ENCODE results near the gene C7orf33.

C7orf33 gene

GRCh38 chr7:148626828-148627227, 36.3 kb downstream of the C7orf33 start:
- peaks cover 4% of the 10 kb centered on the region for H3K27me3 Mint-ChIP-seq
- H3K27ac Mint-ChIP-seq, result no peak overlapping the region
- peaks cover 13% of the 10 kb centered on the region for H3K4me1 Mint-ChIP-seq
- DNase-seq (ENCODE audit: low spot score in 2 of 2) (no peak), ATAC-seq (ENCODE audit: low read depth) (no peak)
- peaks cover 5% of the 10 kb centered on the region for H3K9me3 Mint-ChIP-seq
- H3K4me3 Mint-ChIP-seq, result no peak overlapping the region
- peaks cover 3% of the 10 kb centered on the region for H3K36me3 Mint-ChIP-seq

GRCh38 chr7:148628011-148628410, 37.4 kb downstream of the C7orf33 start:
- peaks cover 14% of the 10 kb centered on the region for H3K4me1 Mint-ChIP-seq
- H3K9me3 Mint-ChIP-seq, result peaks cover 5% of the 10 kb centered on the region
- no peak for DNase-seq (ENCODE audit: low spot score in 2 of 2)
- ATAC-seq (ENCODE audit: low read depth), result no peak
- peaks cover 3% of the 10 kb centered on the region for H3K36me3 Mint-ChIP-seq
- H3K27ac Mint-ChIP-seq, result no peak overlapping the region
- H3K27me3 Mint-ChIP-seq, result peaks cover 4% of the 10 kb centered on the region
- no peak overlapping the region for H3K4me3 Mint-ChIP-seq

- DNase-seq (ENCODE audit: low spot score in 2 of 2), result no peak
- peaks cover 5% of the 10 kb centered on the region for H3K9me3 Mint-ChIP-seq
- H3K4me1 Mint-ChIP-seq, result peaks cover 21% of the 10 kb centered on the region
- ATAC-seq (ENCODE audit: low read depth), result no peak
- H3K36me3 Mint-ChIP-seq, result peaks cover 3% of the 10 kb centered on the region
- no peak overlapping the region for H3K27ac Mint-ChIP-seq
- H3K27me3 Mint-ChIP-seq, result peaks cover 4% of the 10 kb centered on the region
- H3K4me3 Mint-ChIP-seq, result peak overlapping the region; percentile 11
Observed at GRCh38 chr7:148630078-148630477, 39.5 kb downstream of the C7orf33 start.

GRCh38 chr7:148633761-148634160, 43.2 kb downstream of the C7orf33 start:
- H3K36me3 Mint-ChIP-seq, result peaks cover 3% of the 10 kb centered on the region
- DNase-seq (ENCODE audit: low spot score in 2 of 2), result no peak
- H3K27ac Mint-ChIP-seq, result no peak overlapping the region
- no peak for ATAC-seq (ENCODE audit: low read depth)
- H3K4me1 Mint-ChIP-seq, result peaks cover 17% of the 10 kb centered on the region
- H3K4me3 Mint-ChIP-seq, result no peak overlapping the region
- H3K9me3 Mint-ChIP-seq, result peaks cover 5% of the 10 kb centered on the region
- H3K27me3 Mint-ChIP-seq, result peaks cover 3% of the 10 kb centered on the region

- H3K27ac Mint-ChIP-seq, result no peak overlapping the region
Observed at GRCh38 chr7:148637094-148637493, 46.5 kb downstream of the C7orf33 start.

GRCh38 chr7:148645898-148646297, 55.3 kb downstream of the C7orf33 start:
- no peak for DNase-seq (ENCODE audit: low spot score in 2 of 2)
- no peak for ATAC-seq (ENCODE audit: low read depth)
- H3K9me3 Mint-ChIP-seq, result no peaks in the 10 kb centered on the region
- no peaks in the 10 kb centered on the region for H3K4me1 Mint-ChIP-seq
- H3K27me3 Mint-ChIP-seq, result peaks cover 13% of the 10 kb centered on the region
- H3K36me3 Mint-ChIP-seq, result no peaks in the 10 kb centered on the region
- no peak overlapping the region for H3K4me3 Mint-ChIP-seq
- H3K27ac Mint-ChIP-seq, result no peak overlapping the region

More at GRCh38 chr7:148637094-148637493, 46.5 kb downstream of the C7orf33 start:
- H3K4me3 Mint-ChIP-seq, result no peak overlapping the region
- no peak for DNase-seq (ENCODE audit: low spot score in 2 of 2)
- no peaks in the 10 kb centered on the region for H3K27me3 Mint-ChIP-seq
- H3K36me3 Mint-ChIP-seq, result no peaks in the 10 kb centered on the region
- H3K4me1 Mint-ChIP-seq, result peaks cover 7% of the 10 kb centered on the region
- no peaks in the 10 kb centered on the region for H3K9me3 Mint-ChIP-seq
- no peak for ATAC-seq (ENCODE audit: low read depth)

GRCh38 chr7:148650232-148650858, 59.8 kb downstream of the C7orf33 start:
- H3K4me1 Mint-ChIP-seq, result no peaks in the 10 kb centered on the region
- no peak overlapping the region for H3K4me3 Mint-ChIP-seq
- H3K27ac Mint-ChIP-seq, result no peak overlapping the region
- peaks cover 6% of the 10 kb centered on the region for H3K27me3 Mint-ChIP-seq
- no peak for DNase-seq (ENCODE audit: low spot score in 2 of 2)
- no peaks in the 10 kb centered on the region for H3K9me3 Mint-ChIP-seq
- H3K36me3 Mint-ChIP-seq, result no peaks in the 10 kb centered on the region
- ATAC-seq (ENCODE audit: low read depth), result no peak

GRCh38 chr7:148652773-148653172, 62.2 kb downstream of the C7orf33 start:
- H3K4me3 Mint-ChIP-seq, result no peak overlapping the region
- H3K4me1 Mint-ChIP-seq, result no peaks in the 10 kb centered on the region
- H3K27me3 Mint-ChIP-seq, result peaks cover 2% of the 10 kb centered on the region
- DNase-seq (ENCODE audit: low spot score in 2 of 2), result no peak
- H3K27ac Mint-ChIP-seq, result no peak overlapping the region
- ATAC-seq (ENCODE audit: low read depth), result no peak
- no peaks in the 10 kb centered on the region for H3K9me3 Mint-ChIP-seq
- no peaks in the 10 kb centered on the region for H3K36me3 Mint-ChIP-seq

- Mint-ChIP-seq H3K4me1 (no peaks in the 10 kb centered on the region), H3K4me3 (no peak overlapping the region), H3K27me3 (peaks cover 1% of the 10 kb centered on the region), H3K9me3 (no peaks in the 10 kb centered on the region), H3K36me3 (peaks cover 2% of the 10 kb centered on the region), H3K27ac (no peak overlapping the region)
- no peak for ATAC-seq (ENCODE audit: low read depth)
- DNase-seq (ENCODE audit: low spot score in 2 of 2), result no peak
Observed at GRCh38 chr7:148657929-148658328, 67.4 kb downstream of the C7orf33 start.

GRCh38 chr7:148661471-148661870, 70.9 kb downstream of the C7orf33 start:
- Mint-ChIP-seq H3K27ac (no peak overlapping the region), H3K36me3 (peaks cover 2% of the 10 kb centered on the region), H3K27me3 (peaks cover 6% of the 10 kb centered on the region)

GRCh38 chr7:148662646-148663045, 72.1 kb downstream of the C7orf33 start:
- Mint-ChIP-seq H3K9me3 (peaks cover 2% of the 10 kb centered on the region), H3K36me3 (peaks cover 2% of the 10 kb centered on the region), H3K4me3 (no peak overlapping the region), H3K27ac (no peak overlapping the region), H3K4me1 (peaks cover 2% of the 10 kb centered on the region), H3K27me3 (peaks cover 9% of the 10 kb centered on the region)
- ATAC-seq (ENCODE audit: low read depth) (no peak), DNase-seq (ENCODE audit: low spot score in 2 of 2) (no peak)

More at GRCh38 chr7:148661471-148661870, 70.9 kb downstream of the C7orf33 start:
- Mint-ChIP-seq H3K4me1 (no peaks in the 10 kb centered on the region), H3K4me3 (no peak overlapping the region), H3K9me3 (no peaks in the 10 kb centered on the region)
- ATAC-seq (ENCODE audit: low read depth) (no peak), DNase-seq (ENCODE audit: low spot score in 2 of 2) (no peak)

- Mint-ChIP-seq H3K9me3 (peaks cover 5% of the 10 kb centered on the region), H3K4me1 (peaks cover 2% of the 10 kb centered on the region), H3K36me3 (peaks cover 2% of the 10 kb centered on the region), H3K4me3 (no peak overlapping the region), H3K27me3 (peaks cover 12% of the 10 kb centered on the region), H3K27ac (no peak overlapping the region)
- ATAC-seq (ENCODE audit: low read depth) (no peak), DNase-seq (ENCODE audit: low spot score in 2 of 2) (no peak)
Observed at GRCh38 chr7:148664324-148664723, 73.8 kb downstream of the C7orf33 start.

GRCh38 chr7:148665221-148665620, 74.7 kb downstream of the C7orf33 start:
- Mint-ChIP-seq H3K4me3 (no peak overlapping the region), H3K4me1 (peaks cover 2% of the 10 kb centered on the region), H3K36me3 (peaks cover 2% of the 10 kb centered on the region), H3K27ac (no peak overlapping the region), H3K27me3 (peaks cover 13% of the 10 kb centered on the region), H3K9me3 (peaks cover 5% of the 10 kb centered on the region)
- ATAC-seq (ENCODE audit: low read depth) (no peak), DNase-seq (ENCODE audit: low spot score in 2 of 2) (no peak)

All from memory B cell (primary cell).